OCI-LY7 (cell line): ENCODE measurements around the gene HOOK2.

Experiments used
- EZH2phosphoT487 ChIP-seq: fragments of 200-600 bp; sonication (generic); IDR thresholded peaks from 2 replicates; pipeline ENCODE4 v1.6.1; 2018; ENCODE audit warnings: low read depth, borderline replicate concordance, mild to moderate bottlenecking, mixed run types, antibody characterized with exemption, low read length, moderate library complexity, mixed read lengths
- TF ChIP-seq, protein P1 (sequence below): fragments of 200-600 bp; sonication (generic); conservative IDR thresholded peaks from 2 replicates; pipeline ENCODE4 v1.5.1; 2014; ENCODE audit warnings: mild to moderate bottlenecking, antibody characterized with exemption, low read length, moderate library complexity, mixed read lengths

DNA sequence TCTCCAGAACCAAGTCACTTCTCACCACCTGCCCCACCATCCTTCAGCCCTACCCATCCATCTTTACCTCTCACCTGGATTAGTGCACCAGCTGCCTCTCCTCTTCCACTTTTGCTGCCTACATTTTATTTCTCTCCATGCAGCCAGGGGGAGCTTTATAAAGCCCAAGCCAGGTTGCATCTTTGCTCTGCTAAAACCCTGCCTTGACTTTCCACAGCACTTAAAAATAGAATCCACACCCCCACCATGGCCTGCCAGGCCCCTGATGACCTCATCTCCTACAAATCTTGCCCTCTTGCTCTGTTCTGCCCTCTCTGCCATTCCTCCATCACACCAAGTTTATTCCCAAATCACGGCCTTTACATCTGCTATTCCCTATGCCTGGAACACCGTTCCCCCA lies 1.8 kb downstream of the HOOK2 start:
- TF ChIP-seq, protein P1, sequence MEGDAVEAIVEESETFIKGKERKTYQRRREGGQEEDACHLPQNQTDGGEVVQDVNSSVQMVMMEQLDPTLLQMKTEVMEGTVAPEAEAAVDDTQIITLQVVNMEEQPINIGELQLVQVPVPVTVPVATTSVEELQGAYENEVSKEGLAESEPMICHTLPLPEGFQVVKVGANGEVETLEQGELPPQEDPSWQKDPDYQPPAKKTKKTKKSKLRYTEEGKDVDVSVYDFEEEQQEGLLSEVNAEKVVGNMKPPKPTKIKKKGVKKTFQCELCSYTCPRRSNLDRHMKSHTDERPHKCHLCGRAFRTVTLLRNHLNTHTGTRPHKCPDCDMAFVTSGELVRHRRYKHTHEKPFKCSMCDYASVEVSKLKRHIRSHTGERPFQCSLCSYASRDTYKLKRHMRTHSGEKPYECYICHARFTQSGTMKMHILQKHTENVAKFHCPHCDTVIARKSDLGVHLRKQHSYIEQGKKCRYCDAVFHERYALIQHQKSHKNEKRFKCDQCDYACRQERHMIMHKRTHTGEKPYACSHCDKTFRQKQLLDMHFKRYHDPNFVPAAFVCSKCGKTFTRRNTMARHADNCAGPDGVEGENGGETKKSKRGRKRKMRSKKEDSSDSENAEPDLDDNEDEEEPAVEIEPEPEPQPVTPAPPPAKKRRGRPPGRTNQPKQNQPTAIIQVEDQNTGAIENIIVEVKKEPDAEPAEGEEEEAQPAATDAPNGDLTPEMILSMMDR = peak; percentile 57
- TF ChIP-seq EZH2phosphoT487 = no peak
